Thyroid gland (tissue), 4 donors: ENCODE data around the gene AK8.
"Not testable (repeated sequence)": the region's sequence is repeated elsewhere in the genome, so short reads cannot be mapped to it uniquely, and the experiment has no call there.

Source experiments
- CTCF ChIP-seq, 6 experiments: fragments of 200-600 bp in 3 of 6; fragments of 450-650 bp in 3 of 6; sonication (generic) in 3 of 6; IDR thresholded peaks; one replicate each; pipeline ENCODE4 v1.5.1; 2016 to 2019; ENCODE audit warnings: antibody characterized with exemption in 6 of 6, mild to moderate bottlenecking in 2 of 6, inconsistent platforms in 1 of 6, moderate library complexity in 1 of 6
- POLR2A ChIP-seq, 2 donors: fragments of 450-650 bp; IDR thresholded peaks; one replicate each; pipeline ENCODE4 v1.6.1; 2017; ENCODE audit warnings: antibody characterized with exemption in 2 of 2, mild to moderate bottlenecking in 2 of 2, moderate library complexity in 1 of 2

- not testable (repeated sequence) for TF ChIP-seq CTCF, POLR2A (IDR thresholded peaks at IDR 0.05)
These were observed 166.9 kb downstream of the AK8 start for GRCh38 chr9:132711152-132711551.
